ENCODE measurements around the gene CTDSPL. TPM values are rescaled to one million over a fixed set of nuclear protein-coding genes. Genes with fewer than 3 reads are reported as not detected.

Gene CTDSPL
- total and polyA plus RNA-seq, 2 of the 13 experiments (the other 11 are each of a cell fraction or from before 2014, with no cell fraction given), result 26.1 to 142 TPM

DNA sequence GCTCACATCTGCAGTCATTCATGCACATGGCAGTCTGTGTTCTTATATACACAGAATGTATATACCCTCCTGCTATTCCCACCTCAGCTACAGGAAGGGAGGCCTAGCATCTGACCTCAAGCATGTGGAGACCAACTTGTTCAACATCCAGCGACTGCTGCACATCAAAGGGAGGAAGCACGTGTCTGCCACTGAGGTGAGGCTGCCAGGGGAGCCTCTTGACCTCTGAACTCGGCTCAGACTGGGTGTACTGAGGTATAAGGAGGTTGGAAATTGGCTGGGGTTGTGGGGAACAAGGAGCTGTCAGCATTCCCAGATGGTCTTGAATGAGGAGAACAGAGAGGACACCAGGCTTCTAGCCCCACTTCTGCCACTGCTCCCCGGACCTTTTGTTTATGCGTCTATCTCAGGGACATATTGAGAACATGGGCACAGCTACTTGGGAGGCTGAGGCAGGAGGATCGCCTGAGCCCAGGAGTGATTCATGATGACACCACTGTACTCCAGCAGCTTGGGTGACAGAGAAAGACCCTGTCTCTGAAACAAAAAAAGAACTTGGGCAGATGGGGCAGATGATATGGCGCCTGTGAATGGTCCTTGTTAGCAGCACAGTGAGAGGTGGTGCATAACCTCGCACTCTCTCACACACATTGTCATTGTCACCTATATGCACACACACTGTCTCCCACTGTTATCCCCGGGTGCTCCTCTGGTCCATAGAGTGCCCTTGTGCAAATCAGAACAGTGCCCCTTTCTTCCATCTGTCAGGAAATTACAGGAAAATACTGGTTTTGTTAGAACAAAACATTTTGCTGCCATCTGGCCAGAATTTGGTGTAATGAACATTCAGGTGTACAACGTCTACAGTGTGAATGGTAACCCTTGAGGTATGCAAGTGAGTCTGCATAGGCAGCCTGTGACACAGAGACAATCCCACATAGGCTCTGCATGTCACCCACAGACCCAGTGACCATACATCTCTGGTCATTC lies 134.3 kb downstream of the CTDSPL start (continued):
- no peak for TF ChIP-seq ZNF432 (CRISPR knock-in tag; IDR thresholded peaks at IDR 0.05; ENCODE audit: borderline replicate concordance)
- TF ChIP-seq RXRB (CRISPR knock-in tag; IDR thresholded peaks at IDR 0.05; ENCODE audit: borderline replicate concordance), result peak; percentile 17; the same call in 1 of the 2 replicates
- no peak for TF ChIP-seq ARNT (IDR thresholded peaks at IDR 0.05)
- peak; percentile 23; the same call in 1 of the 2 replicates for TF ChIP-seq GABPB1 (CRISPR knock-in tag; IDR thresholded peaks at IDR 0.05)
- TF ChIP-seq, protein P1, sequence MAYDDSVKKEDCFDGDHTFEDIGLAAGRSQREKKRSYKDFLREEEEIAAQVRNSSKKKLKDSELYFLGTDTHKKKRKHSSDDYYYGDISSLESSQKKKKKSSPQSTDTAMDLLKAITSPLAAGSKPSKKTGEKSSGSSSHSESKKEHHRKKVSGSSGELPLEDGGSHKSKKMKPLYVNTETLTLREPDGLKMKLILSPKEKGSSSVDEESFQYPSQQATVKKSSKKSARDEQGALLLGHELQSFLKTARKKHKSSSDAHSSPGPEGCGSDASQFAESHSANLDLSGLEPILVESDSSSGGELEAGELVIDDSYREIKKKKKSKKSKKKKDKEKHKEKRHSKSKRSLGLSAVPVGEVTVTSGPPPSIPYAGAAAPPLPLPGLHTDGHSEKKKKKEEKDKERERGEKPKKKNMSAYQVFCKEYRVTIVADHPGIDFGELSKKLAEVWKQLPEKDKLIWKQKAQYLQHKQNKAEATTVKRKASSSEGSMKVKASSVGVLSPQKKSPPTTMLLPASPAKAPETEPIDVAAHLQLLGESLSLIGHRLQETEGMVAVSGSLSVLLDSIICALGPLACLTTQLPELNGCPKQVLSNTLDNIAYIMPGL (CRISPR knock-in tag; IDR thresholded peaks at IDR 0.05; ENCODE audit: borderline replicate concordance in 1 of 2, low read depth in 1 of 2), result peak in 1 of 2 experiments; percentile 21; a peak in 1 of 4 replicates
- TF ChIP-seq, protein P2, sequence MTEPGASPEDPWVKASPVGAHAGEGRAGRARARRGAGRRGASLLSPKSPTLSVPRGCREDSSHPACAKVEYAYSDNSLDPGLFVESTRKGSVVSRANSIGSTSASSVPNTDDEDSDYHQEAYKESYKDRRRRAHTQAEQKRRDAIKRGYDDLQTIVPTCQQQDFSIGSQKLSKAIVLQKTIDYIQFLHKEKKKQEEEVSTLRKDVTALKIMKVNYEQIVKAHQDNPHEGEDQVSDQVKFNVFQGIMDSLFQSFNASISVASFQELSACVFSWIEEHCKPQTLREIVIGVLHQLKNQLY (CRISPR knock-in tag; IDR thresholded peaks at IDR 0.05), result peak; percentile 80; the same call in 1 of the 2 replicates
- TF ChIP-seq ZNF292 (CRISPR knock-in tag; IDR thresholded peaks at IDR 0.05; ENCODE audit: borderline replicate concordance, low read depth), result 0 out of 2 replicates have a peak, but pooled peaks have one; percentile 27
- peak; percentile 39; the same call in 1 of the 2 replicates for TF ChIP-seq MED1 (CRISPR knock-in tag; IDR thresholded peaks at IDR 0.05)
- TF ChIP-seq, protein P3, sequence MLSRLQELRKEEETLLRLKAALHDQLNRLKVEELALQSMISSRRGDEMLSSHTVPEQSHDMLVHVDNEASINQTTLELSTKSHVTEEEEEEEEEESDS (CRISPR knock-in tag; IDR thresholded peaks at IDR 0.05; ENCODE audit: borderline replicate concordance), result no peak
- TF ChIP-seq RXRA (CRISPR knock-in tag; IDR thresholded peaks at IDR 0.05), result 0 out of 2 replicates have a peak, but pooled peaks have one; percentile 31
- TF ChIP-seq ZSCAN31 (CRISPR knock-in tag; IDR thresholded peaks at IDR 0.05; ENCODE audit: low read depth), result no peak
- no peak for TF ChIP-seq ZBTB42 (CRISPR knock-in tag; IDR thresholded peaks at IDR 0.05)
- TF ChIP-seq TBX2 (CRISPR knock-in tag; IDR thresholded peaks at IDR 0.05; ENCODE audit: borderline replicate concordance), result peak; percentile 50; the same call in 1 of the 2 replicates
- TF ChIP-seq, protein P4, sequence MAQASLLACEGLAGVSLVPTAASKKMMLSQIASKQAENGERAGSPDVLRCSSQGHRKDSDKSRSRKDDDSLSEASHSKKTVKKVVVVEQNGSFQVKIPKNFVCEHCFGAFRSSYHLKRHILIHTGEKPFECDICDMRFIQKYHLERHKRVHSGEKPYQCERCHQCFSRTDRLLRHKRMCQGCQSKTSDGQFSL (CRISPR knock-in tag; IDR thresholded peaks at IDR 0.05), result no peak
- TF ChIP-seq, protein P5, sequence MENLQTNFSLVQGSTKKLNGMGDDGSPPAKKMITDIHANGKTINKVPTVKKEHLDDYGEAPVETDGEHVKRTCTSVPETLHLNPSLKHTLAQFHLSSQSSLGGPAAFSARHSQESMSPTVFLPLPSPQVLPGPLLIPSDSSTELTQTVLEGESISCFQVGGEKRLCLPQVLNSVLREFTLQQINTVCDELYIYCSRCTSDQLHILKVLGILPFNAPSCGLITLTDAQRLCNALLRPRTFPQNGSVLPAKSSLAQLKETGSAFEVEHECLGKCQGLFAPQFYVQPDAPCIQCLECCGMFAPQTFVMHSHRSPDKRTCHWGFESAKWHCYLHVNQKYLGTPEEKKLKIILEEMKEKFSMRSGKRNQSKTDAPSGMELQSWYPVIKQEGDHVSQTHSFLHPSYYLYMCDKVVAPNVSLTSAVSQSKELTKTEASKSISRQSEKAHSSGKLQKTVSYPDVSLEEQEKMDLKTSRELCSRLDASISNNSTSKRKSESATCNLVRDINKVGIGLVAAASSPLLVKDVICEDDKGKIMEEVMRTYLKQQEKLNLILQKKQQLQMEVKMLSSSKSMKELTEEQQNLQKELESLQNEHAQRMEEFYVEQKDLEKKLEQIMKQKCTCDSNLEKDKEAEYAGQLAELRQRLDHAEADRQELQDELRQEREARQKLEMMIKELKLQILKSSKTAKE (CRISPR knock-in tag; IDR thresholded peaks at IDR 0.05; ENCODE audit: borderline replicate concordance), result no peak; the same call in 1 of the 2 replicates
- TF ChIP-seq NR2C2 (CRISPR knock-in tag; IDR thresholded peaks at IDR 0.05; ENCODE audit: borderline replicate concordance), result peak; percentile 81
- no peak for TF ChIP-seq FOXM1 (CRISPR knock-in tag; IDR thresholded peaks at IDR 0.05)
- TF ChIP-seq, protein P6, sequence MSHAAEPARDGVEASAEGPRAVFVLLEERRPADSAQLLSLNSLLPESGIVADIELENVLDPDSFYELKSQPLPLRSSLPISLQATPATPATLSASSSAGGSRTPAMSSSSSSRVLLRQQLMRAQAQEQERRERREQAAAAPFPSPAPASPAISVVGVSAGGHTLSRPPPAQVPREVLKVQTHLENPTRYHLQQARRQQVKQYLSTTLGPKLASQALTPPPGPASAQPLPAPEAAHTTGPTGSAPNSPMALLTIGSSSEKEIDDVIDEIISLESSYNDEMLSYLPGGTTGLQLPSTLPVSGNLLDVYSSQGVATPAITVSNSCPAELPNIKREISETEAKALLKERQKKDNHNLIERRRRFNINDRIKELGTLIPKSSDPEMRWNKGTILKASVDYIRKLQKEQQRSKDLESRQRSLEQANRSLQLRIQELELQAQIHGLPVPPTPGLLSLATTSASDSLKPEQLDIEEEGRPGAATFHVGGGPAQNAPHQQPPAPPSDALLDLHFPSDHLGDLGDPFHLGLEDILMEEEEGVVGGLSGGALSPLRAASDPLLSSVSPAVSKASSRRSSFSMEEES (CRISPR knock-in tag; IDR thresholded peaks at IDR 0.05), result peak; percentile 76
- TF ChIP-seq ZFP36L2 (CRISPR knock-in tag; IDR thresholded peaks at IDR 0.05), result no peak
- TF ChIP-seq ZNF772 (CRISPR knock-in tag; IDR thresholded peaks at IDR 0.05), result 0 out of 2 replicates have a peak, but pooled peaks have one; percentile 29

All from HepG2 (cell line).